Measurements from ENCODE around the gene BTG2.

GRCh38 chr1:203278885-203279406, 26.4 kb upstream of the BTG2 start:
- TF ChIP-seq POLR2A (IDR thresholded peaks at IDR 0.05), result no peak
- TF ChIP-seq POLR2AphosphoS5 (IDR thresholded peaks at IDR 0.05), result no peak
- TF ChIP-seq CTCF (IDR thresholded peaks at IDR 0.05), result no peak

Measured in breast epithelium (tissue), 3 donors.